Ishikawa (cell line): ENCODE results near the gene PEAK3.

Source experiments
- CEBPB ChIP-seq: IDR thresholded peaks from 2 replicates; pipeline ENCODE4 v1.6.1; 2012
- CREB1 ChIP-seq: IDR thresholded peaks from 2 replicates; pipeline ENCODE4 v1.6.1; 2012; ENCODE audit warnings: low read depth
- EGR1 ChIP-seq: IDR thresholded peaks from 2 replicates; pipeline ENCODE4 v1.6.1; 2012
- EP300 ChIP-seq: IDR thresholded peaks from 2 replicates; pipeline ENCODE4 v1.6.1; 2012; ENCODE audit warnings: borderline replicate concordance
- FOXM1 ChIP-seq: IDR thresholded peaks from 2 replicates; pipeline ENCODE4 v1.6.1; 2012; ENCODE audit warnings: low read depth, borderline replicate concordance
- MAX ChIP-seq: IDR thresholded peaks from 2 replicates; pipeline ENCODE4 v1.6.1; 2012
- NFIC ChIP-seq: IDR thresholded peaks from 2 replicates; pipeline ENCODE4 v1.6.1; 2012
- RAD21 ChIP-seq: IDR thresholded peaks from 2 replicates; pipeline ENCODE4 v1.6.1; 2012; ENCODE audit warnings: low read depth
- REST ChIP-seq: IDR thresholded peaks from 2 replicates; pipeline ENCODE4 v1.6.1; 2012; ENCODE audit warnings: low read depth, mild to moderate bottlenecking
- TAF1 ChIP-seq: IDR thresholded peaks from 2 replicates; pipeline ENCODE4 v1.6.1; 2012; ENCODE audit warnings: low read depth, mild to moderate bottlenecking
- TCF12 ChIP-seq: IDR thresholded peaks from 2 replicates; pipeline ENCODE4 v1.6.1; 2012; ENCODE audit warnings: low read depth
- TEAD4 ChIP-seq: IDR thresholded peaks from 2 replicates; pipeline ENCODE4 v1.6.1; 2012
- YY1 ChIP-seq: IDR thresholded peaks from 2 replicates; pipeline ENCODE4 v1.6.1; 2012; ENCODE audit warnings: low read depth
- ZBTB7A ChIP-seq: IDR thresholded peaks from 2 replicates; pipeline ENCODE4 v1.6.1; 2012; ENCODE audit warnings: low read depth
- TF ChIP-seq, protein P1 (sequence below): IDR thresholded peaks from 2 replicates; pipeline ENCODE4 v1.6.1; 2012

The PEAK3 gene

GRCh38 chr19:2286402-2287140 is 4.6 kb upstream of the PEAK3 start:
- TF ChIP-seq TCF12 (no peak), MAX (no peak), EP300 (no peak), CEBPB (no peak), EGR1 (no peak), TAF1 (no peak), TEAD4 (no peak), FOXM1 (no peak), RAD21 (no peak), REST (no peak), NFIC (no peak), YY1 (no peak), CREB1 (no peak), ZBTB7A (no peak)
- TF ChIP-seq, protein P1, sequence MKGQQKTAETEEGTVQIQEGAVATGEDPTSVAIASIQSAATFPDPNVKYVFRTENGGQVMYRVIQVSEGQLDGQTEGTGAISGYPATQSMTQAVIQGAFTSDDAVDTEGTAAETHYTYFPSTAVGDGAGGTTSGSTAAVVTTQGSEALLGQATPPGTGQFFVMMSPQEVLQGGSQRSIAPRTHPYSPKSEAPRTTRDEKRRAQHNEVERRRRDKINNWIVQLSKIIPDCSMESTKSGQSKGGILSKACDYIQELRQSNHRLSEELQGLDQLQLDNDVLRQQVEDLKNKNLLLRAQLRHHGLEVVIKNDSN = no peak

DNA sequence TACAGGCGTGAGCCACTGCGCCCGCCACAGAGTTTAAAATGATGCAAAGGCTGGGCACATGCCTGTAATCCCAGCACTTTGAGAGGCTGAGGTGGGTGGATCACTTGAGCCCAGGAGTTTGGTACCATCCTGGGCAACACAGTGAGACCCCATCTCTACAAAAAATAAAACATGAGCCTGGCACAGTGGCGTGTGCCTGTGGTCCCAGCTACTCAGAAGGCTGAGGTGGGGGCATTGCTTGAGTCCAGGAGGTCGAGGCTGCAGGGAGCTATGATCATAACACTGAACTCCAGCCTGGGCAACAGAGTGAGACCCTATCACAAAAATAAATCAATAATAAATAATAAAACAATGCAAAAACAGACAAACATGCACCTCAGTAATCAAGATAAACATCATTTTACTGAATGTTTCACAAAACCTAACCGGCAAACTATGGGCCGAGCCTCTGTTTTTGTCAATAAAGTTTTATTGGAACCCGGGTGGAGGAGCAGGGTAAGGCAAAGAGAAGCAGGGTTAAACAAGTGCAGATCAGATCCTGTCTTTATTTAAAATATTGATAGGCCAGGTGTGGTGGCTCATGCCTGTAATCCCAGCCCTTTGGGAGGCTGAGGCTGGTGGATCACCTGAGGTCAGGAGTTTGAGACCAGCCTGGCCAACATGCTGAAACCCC is 2.0 kb upstream of the PEAK3 start:
- TF ChIP-seq NFIC = no peak
- no peak for TF ChIP-seq REST
- TF ChIP-seq FOXM1 = no peak
- TF ChIP-seq TAF1 = no peak
- no peak for TF ChIP-seq MAX
- TF ChIP-seq YY1 = no peak
- TF ChIP-seq CREB1 = no peak
- TF ChIP-seq RAD21 = no peak
- no peak for TF ChIP-seq TCF12
- TF ChIP-seq EGR1 = no peak
- TF ChIP-seq, protein P1 = no peak
- TF ChIP-seq EP300 = no peak
- no peak for TF ChIP-seq TEAD4
- no peak for TF ChIP-seq ZBTB7A

DNA sequence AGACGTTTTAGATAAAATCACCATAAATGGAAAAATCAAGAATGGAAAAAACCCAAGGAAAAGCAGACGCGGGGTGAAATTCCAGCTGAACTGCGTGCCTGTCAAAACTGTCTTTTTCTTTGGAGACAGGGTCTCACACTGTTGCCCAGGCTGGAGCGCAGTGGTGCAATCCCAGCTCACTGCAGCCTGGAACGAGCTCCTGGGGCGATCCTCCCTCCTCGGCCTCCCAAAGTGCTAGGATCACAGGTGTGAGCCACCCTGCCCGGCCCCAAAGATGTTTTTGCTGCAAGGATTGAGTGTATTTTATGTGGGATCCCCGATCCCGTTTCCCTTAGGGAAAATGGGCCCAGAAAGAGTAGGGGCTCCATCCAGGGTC is 875 bp upstream of the PEAK3 start:
- TF ChIP-seq REST (no peak), CREB1 (no peak), FOXM1 (no peak), MAX (no peak), CEBPB (no peak), EP300 (no peak), EGR1 (no peak), TCF12 (no peak), TAF1 (no peak), RAD21 (no peak), NFIC (no peak), YY1 (no peak), TEAD4 (no peak), ZBTB7A (no peak)
- TF ChIP-seq, protein P1 = no peak
